Endodermal cell (in vitro differentiated cells): ENCODE results near the gene TTC21A. TPM values are rescaled to one million over a fixed set of nuclear protein-coding genes. Genes with fewer than 3 reads are reported as not detected.

Experiments
- DNase-seq: peaks from one replicate; pipeline ENCODE4 v3.0.0-alpha.2; 2017
- H3K27ac ChIP-seq: 2 replicates; pipeline ENCODE4 v1.5.1; 2013; ENCODE audit warnings: mild to moderate bottlenecking, low read depth, low read length, moderate library complexity
- H3K27me3 ChIP-seq: 2 replicates; pipeline ENCODE4 v1.6.1; 2013; ENCODE audit warnings: mild to moderate bottlenecking, low read length, moderate library complexity; ENCODE audit not compliant: insufficient read depth, control insufficient read depth, poor library complexity, severe bottlenecking
- H3K36me3 ChIP-seq: 2 replicates; pipeline ENCODE4 v1.7.0; 2013; ENCODE audit warnings: mild to moderate bottlenecking, low read length, moderate library complexity; ENCODE audit not compliant: control insufficient read depth, insufficient read depth
- H3K4me1 ChIP-seq: one replicate; pipeline ENCODE4 v1.7.0; 2013; ENCODE audit warnings: low read length; ENCODE audit not compliant: control insufficient read depth, insufficient read depth
- H3K4me3 ChIP-seq: 2 replicates; pipeline ENCODE4 v1.5.1; 2013; ENCODE audit warnings: mild to moderate bottlenecking, low read length, moderate library complexity
- H3K9ac ChIP-seq: 2 replicates; pipeline ENCODE4 v1.6.1; 2013; ENCODE audit warnings: mild to moderate bottlenecking, low read length, moderate library complexity; ENCODE audit not compliant: poor library complexity, severe bottlenecking; ENCODE audit errors: extremely low read depth
- H3K9me3 ChIP-seq: 2 replicates; pipeline ENCODE4 v1.6.1; 2013; ENCODE audit warnings: mild to moderate bottlenecking, low read length, moderate library complexity; ENCODE audit not compliant: control insufficient read depth
- H3K27ac Mint-ChIP-seq: 2 replicates; pipeline ENCODE4 v1.8.0; 2020; ENCODE audit warnings: mixed read lengths
- H3K27me3 Mint-ChIP-seq: 2 replicates; pipeline ENCODE4 v1.8.0; 2021; ENCODE audit warnings: mild to moderate bottlenecking, mixed read lengths; ENCODE audit not compliant: insufficient read depth
- H3K36me3 Mint-ChIP-seq: 2 replicates; pipeline ENCODE4 v1.8.0; 2020; ENCODE audit warnings: low read depth, mixed read lengths
- H3K4me1 Mint-ChIP-seq: 2 replicates; pipeline ENCODE4 v1.8.0; 2020; ENCODE audit warnings: mixed read lengths
- H3K4me3 Mint-ChIP-seq: 2 replicates; pipeline ENCODE4 v1.8.0; 2020; ENCODE audit warnings: mild to moderate bottlenecking, moderate library complexity, mixed read lengths
- H3K9me3 Mint-ChIP-seq: 2 replicates; pipeline ENCODE4 v1.8.0; 2020; ENCODE audit warnings: mild to moderate bottlenecking, mixed read lengths
- WGBS, 2 experiments: methylation state at CpG; one replicate each; pipeline versions ENCODE4 v1.1.5 to v1.1.7; 2013; ENCODE audit warnings: missing lambda C conversion rate in 2 of 2, mixed read lengths in 1 of 2; ENCODE audit not compliant: insufficient coverage in 1 of 2, insufficient read length in 1 of 2; 5-methylcytosine and 5-hydroxymethylcytosine counted together
- total RNA-seq, 2 donors: library from RNA; stranded (reverse); fragmentation: NEBNext Ultra II Directional in 1 of 2; extraction: Animal tissue kit (Norgen Biotek cat#: 25700) in 1 of 2; gene quantifications; 2 replicates in 1 of 2; 3 replicates in 1 of 2; pipeline ENCODE4 v1.2.1, GENCODE V29; 2021
- TF ChIP-seq, protein P1 (sequence below): fragments of 200-600 bp; sonication (generic); conservative IDR thresholded peaks from 2 replicates; pipeline ENCODE4 v1.5.0; 2021; ENCODE audit warnings: antibody characterized with exemption, mild to moderate bottlenecking

Gene TTC21A
- total RNA-seq, 2 donors from 2014 or later: 5.7 to 5.8 TPM

DNA sequence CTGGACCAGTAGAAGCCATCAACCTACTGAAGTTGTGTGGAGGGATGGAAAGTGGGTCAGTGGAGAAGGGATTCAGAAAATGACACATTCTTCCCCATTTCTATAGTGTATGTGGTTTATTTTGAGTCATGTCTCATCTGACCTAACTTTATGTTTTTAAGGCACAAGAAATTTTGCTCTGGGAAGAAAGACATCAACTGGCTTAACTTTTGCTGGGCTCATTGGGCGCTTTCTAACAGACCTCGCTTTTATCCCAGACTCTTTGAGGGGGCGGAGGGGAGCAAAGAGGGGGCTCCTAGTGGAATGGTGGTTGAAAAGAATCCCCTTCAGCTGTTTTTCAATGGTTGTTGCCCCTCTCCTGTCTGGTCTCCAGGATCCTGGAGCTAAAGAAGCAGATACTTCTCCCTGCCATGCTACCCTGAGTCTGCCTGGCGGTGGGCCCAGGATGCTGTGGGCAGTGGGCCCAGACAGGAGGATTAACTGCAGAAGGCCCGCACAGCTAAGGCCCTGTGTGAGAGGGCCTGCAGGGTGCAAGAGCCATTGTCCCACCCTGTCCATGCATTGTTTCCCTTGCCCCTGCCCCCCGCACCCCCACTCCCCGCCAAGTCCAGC lies 31.4 kb downstream of the TTC21A start:
- Mint-ChIP-seq H3K4me1 (no peaks in the 10 kb centered on the region), H3K27me3 (no peaks in the 10 kb centered on the region), H3K9me3 (no peaks in the 10 kb centered on the region), H3K4me3 (no peak overlapping the region), H3K27ac (no peak overlapping the region), H3K36me3 (peaks cover 16% of the 10 kb centered on the region)
- Histone ChIP-seq H3K9me3 (no peaks in the 10 kb centered on the region), H3K9ac (no peak overlapping the region), H3K27ac (no peak overlapping the region), H3K36me3 (peaks cover 41% of the 10 kb centered on the region), H3K4me1 (no peaks in the 10 kb centered on the region), H3K27me3 (no peaks in the 10 kb centered on the region), H3K4me3 (no peak overlapping the region)
- TF ChIP-seq, protein P1, sequence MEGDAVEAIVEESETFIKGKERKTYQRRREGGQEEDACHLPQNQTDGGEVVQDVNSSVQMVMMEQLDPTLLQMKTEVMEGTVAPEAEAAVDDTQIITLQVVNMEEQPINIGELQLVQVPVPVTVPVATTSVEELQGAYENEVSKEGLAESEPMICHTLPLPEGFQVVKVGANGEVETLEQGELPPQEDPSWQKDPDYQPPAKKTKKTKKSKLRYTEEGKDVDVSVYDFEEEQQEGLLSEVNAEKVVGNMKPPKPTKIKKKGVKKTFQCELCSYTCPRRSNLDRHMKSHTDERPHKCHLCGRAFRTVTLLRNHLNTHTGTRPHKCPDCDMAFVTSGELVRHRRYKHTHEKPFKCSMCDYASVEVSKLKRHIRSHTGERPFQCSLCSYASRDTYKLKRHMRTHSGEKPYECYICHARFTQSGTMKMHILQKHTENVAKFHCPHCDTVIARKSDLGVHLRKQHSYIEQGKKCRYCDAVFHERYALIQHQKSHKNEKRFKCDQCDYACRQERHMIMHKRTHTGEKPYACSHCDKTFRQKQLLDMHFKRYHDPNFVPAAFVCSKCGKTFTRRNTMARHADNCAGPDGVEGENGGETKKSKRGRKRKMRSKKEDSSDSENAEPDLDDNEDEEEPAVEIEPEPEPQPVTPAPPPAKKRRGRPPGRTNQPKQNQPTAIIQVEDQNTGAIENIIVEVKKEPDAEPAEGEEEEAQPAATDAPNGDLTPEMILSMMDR: no peak
- DNase-seq: peak; percentile 49
- WGBS, 2 experiments: 89 to 93% methylated on average over 3 to 7 of the region's 7 CpGs

DNA sequence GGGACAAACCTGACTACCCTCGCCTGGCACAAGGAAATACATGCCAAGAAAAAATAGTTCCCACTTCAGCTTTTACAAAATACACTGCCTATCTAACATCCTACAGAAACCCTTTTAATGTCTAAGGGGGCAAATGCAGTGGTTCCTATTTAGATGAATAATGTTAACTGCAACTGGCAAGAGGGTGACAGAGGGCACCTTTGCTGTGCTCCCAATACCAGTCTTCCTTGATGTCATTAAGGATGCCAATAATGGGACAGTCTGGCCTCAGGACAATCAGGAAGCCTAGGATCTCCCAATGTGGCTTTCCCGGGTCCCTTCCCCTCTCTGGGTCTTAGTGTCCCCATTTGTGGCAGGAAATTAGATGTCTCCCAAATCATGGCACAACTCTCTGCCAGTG lies 32.0 kb downstream of the TTC21A start:
- no peak for DNase-seq
- Mint-ChIP-seq H3K4me1 (no peaks in the 10 kb centered on the region), H3K27me3 (no peaks in the 10 kb centered on the region), H3K27ac (no peak overlapping the region), H3K36me3 (peaks cover 20% of the 10 kb centered on the region), H3K4me3 (no peak overlapping the region), H3K9me3 (no peaks in the 10 kb centered on the region)
- Histone ChIP-seq H3K27ac (no peak overlapping the region), H3K9ac (no peak overlapping the region), H3K4me3 (no peak overlapping the region), H3K36me3 (peaks cover 46% of the 10 kb centered on the region), H3K9me3 (no peaks in the 10 kb centered on the region), H3K27me3 (no peaks in the 10 kb centered on the region), H3K4me1 (no peaks in the 10 kb centered on the region)
- TF ChIP-seq, protein P1: no peak
- WGBS, 2 experiments: 88 to 97% methylated on average over 1 to 2 of the region's 2 CpGs

DNA sequence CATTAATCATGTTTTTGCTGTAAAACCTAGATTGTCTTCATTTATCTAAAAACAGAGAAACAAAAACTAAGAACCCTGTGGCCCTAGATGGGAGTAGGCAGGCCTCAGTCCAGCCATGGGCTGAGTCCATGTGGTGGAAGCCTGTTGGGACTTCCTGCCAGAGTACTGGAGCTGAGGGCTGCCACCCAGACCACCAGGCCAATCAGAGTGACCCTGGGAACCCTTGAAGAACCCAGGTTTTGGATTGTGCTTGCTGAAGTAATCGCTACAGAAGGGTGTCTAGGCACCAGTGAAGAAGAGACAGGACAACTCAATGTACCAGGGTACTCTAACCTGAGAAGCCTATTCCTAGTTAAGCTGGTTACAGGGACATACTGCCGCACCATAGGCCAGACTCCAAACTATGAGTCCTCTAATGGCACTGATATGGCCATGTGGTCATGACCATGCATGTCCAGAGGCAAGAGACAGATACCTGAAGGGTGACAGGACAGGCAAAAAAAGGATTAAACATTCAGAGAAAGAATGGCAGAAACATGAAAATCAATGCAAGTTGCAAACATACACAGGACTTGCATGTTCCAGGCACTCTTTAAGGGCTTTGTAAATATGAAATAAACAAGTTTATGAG lies 33.0 kb downstream of the TTC21A start:
- Histone ChIP-seq H3K36me3 (peaks cover 56% of the 10 kb centered on the region), H3K4me3 (no peak overlapping the region), H3K27me3 (no peaks in the 10 kb centered on the region), H3K9me3 (no peaks in the 10 kb centered on the region), H3K9ac (no peak overlapping the region), H3K4me1 (no peaks in the 10 kb centered on the region), H3K27ac (no peak overlapping the region)
- TF ChIP-seq, protein P1: no peak
- WGBS, 2 experiments: 94 to 100% methylated on average over 2 of the region's 2 CpGs
- no peak for DNase-seq
- Mint-ChIP-seq H3K36me3 (peaks cover 26% of the 10 kb centered on the region), H3K27me3 (no peaks in the 10 kb centered on the region), H3K4me1 (no peaks in the 10 kb centered on the region), H3K9me3 (no peaks in the 10 kb centered on the region), H3K4me3 (no peak overlapping the region), H3K27ac (peak overlapping the region; percentile 21)
